GM23248 (cell line): ENCODE data around the gene VPS13A.

Experiments used
- EZH2 ChIP-seq: fragments of 200-600 bp; sonication (generic); IDR thresholded peaks from 2 replicates; pipeline ENCODE4 v1.6.1; 2018; ENCODE audit warnings: antibody characterized with exemption, mild to moderate bottlenecking; ENCODE audit not compliant: insufficient read depth, poor library complexity, severe bottlenecking
- EZH2phosphoT487 ChIP-seq: fragments of 200-600 bp; sonication (generic); IDR thresholded peaks from 2 replicates; pipeline ENCODE4 v1.6.1; 2018; ENCODE audit warnings: antibody characterized with exemption, moderate library complexity, mild to moderate bottlenecking, low read depth; ENCODE audit not compliant: insufficient read depth

- TF ChIP-seq EZH2 (no peak), EZH2phosphoT487 (no peak)
These were observed 240.2 kb downstream of the VPS13A start for GRCh38 chr9:77417566-77417965.
